Kidney epithelial cell (primary cell): ENCODE data around the gene ECHDC3. TPM values are rescaled to one million over a fixed set of nuclear protein-coding genes. Genes with fewer than 3 reads are reported as not detected.

Experiments
- DNase-seq: peaks from one replicate; pipeline ENCODE4 v3.0.0-alpha.2; 2010; ENCODE audit warnings: low read depth
- H3K27me3 ChIP-seq: 2 replicates; pipeline ENCODE4 v1.6.0; 2011; ENCODE audit warnings: low read length; ENCODE audit not compliant: control insufficient read depth, insufficient read depth
- H3K36me3 ChIP-seq: 2 replicates; pipeline ENCODE4 v1.5.1; 2011; ENCODE audit warnings: low read length; ENCODE audit not compliant: control insufficient read depth, insufficient read depth
- H3K4me3 ChIP-seq: 2 replicates; pipeline ENCODE4 v1.5.1; 2011; ENCODE audit warnings: low read depth, mild to moderate bottlenecking, control low read depth, low read length
- CTCF ChIP-seq: IDR thresholded peaks from 2 replicates; pipeline ENCODE4 v1.5.1; 2011; ENCODE audit warnings: mild to moderate bottlenecking, moderate library complexity, low read length, control low read depth, inconsistent platforms; ENCODE audit not compliant: insufficient read depth, poor library complexity, severe bottlenecking
- total RNA-seq: library from RNA; depleted of rRNA; stranded (reverse); fragments of >200 nt; gene quantifications from 2 replicates; pipeline ENCODE4 v1.2.3, GENCODE V29; 2015

ECHDC3 gene
- total RNA-seq, 1 donor from 2014 or later, result 35.1 TPM

DNA sequence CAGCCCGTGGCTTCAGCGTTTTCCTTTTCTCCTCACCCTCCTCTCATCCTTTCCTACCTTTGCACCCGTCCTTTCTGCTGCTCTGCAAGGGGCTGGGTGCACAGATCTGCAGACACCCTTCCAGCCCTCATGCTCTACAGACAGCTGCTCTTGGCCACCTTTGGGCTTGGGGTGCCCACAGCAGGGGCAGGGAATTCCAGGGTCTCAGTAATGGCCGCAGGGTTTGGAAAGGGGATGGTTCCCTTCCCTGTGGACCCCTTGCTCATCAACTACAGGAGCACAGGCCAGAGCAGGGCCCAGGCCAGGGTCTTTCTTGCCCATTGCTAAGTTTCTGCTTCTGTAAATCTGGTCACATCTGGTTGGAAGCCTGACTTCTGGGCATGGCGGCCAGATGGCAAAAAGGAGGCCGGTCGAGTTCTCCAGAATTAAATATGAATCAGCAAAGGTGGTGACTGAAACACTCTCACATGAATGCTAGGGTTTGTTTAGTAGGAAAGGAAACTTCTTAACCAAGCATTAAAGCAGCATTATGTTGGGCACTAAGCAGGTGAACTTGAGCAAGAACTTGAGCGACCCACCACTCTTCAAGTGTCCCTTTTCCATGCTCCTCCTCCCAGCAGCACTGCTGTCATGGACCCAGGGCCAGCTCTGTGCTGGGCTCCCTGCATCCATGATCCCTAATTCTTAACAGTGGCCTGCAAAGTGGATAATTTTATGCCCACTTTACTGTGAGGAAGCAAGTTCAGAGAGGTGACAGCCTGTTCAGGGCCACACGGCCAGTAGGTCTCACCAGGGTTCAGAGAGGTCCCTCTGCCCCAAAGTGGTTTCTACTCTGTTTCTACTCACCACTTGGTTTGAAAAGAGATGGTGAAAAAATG, 1.5 kb downstream of the ECHDC3 start:
- TF ChIP-seq CTCF, result no peak
- Histone ChIP-seq H3K36me3 (no peaks in the 10 kb centered on the region), H3K4me3 (no peak overlapping the region), H3K27me3 (no peaks in the 10 kb centered on the region)
- no peak for DNase-seq

GRCh38 chr10:11745045-11745444, 2.9 kb downstream of the ECHDC3 start:
- H3K36me3 ChIP-seq, result no peaks in the 10 kb centered on the region
- no peak for DNase-seq
- H3K4me3 ChIP-seq, result no peak overlapping the region
- no peak for TF ChIP-seq CTCF
- H3K27me3 ChIP-seq, result no peaks in the 10 kb centered on the region

- Histone ChIP-seq H3K27me3 (no peaks in the 10 kb centered on the region), H3K36me3 (no peaks in the 10 kb centered on the region), H3K4me3 (no peak overlapping the region)
- TF ChIP-seq CTCF, result no peak
- DNase-seq, result no peak
Observed at GRCh38 chr10:11746883-11747539, 4.8 kb downstream of the ECHDC3 start.

DNA sequence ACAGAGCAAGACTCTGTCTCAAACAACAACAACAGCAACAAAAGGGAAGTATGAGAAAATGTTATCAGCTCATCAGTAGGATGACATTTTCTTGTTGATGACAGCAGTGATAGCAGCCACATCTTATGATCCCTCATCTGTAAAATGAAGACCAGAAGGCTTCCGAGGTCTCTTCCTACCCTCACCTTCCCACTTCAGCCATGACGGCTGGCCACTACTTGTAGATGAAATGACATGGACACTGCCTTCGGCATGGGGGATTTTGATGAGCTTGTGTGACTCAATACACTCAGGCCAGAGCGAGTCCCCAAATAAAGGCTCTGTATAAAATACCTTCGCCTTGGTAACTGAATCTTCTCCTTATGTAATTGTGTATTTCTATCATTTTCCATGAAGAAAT, 6.7 kb downstream of the ECHDC3 start:
- no peak for TF ChIP-seq CTCF
- no peaks in the 10 kb centered on the region for H3K36me3 ChIP-seq
- no peak overlapping the region for H3K4me3 ChIP-seq
- no peaks in the 10 kb centered on the region for H3K27me3 ChIP-seq
- no peak for DNase-seq

GRCh38 chr10:11750420-11750819, 8.2 kb downstream of the ECHDC3 start:
- no peak overlapping the region for H3K4me3 ChIP-seq
- TF ChIP-seq CTCF, result no peak
- H3K36me3 ChIP-seq, result no peaks in the 10 kb centered on the region
- no peak for DNase-seq
- no peaks in the 10 kb centered on the region for H3K27me3 ChIP-seq

DNA sequence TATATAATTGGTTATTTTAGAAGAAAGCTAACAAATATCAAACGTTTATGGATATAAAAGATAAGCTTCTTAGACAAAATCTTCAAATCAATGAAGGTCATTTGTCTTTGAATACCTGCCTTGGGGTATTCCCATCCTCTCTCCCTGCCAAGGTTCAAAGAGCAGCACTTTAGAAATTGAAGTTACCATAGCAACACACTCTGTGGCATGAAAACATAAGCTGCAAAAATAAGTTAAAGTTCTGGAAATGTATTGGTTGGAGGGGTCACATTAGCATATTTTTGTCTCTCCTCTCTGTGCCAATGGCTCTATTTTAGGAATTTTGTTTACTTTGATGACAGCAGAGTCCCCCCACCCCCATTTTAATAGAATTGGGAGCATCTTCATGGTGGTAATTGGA, 12.0 kb downstream of the ECHDC3 start:
- Histone ChIP-seq H3K36me3 (no peaks in the 10 kb centered on the region), H3K4me3 (no peak overlapping the region), H3K27me3 (no peaks in the 10 kb centered on the region)
- no peak for TF ChIP-seq CTCF
- no peak for DNase-seq
